C4-2B (cell line): ENCODE data around the gene PHKA2.

Experiments
- H3K27ac ChIP-seq: fragments of 450-650 bp; 2 replicates; pipeline ENCODE4 v1.5.1; 2017
- ZFX ChIP-seq: fragments of 450-650 bp; IDR thresholded peaks from 2 replicates; pipeline ENCODE4 v1.6.1; 2017
- TF ChIP-seq, protein P1 (sequence below): fragments of 450-650 bp; conservative IDR thresholded peaks from 2 replicates; pipeline ENCODE4 v1.5.1; 2017; ENCODE audit warnings: mild to moderate bottlenecking

PHKA2 gene

GRCh38 chrX:18885328-18886004 is 98.4 kb downstream of the PHKA2 start:
- H3K27ac ChIP-seq = no peak overlapping the region
- TF ChIP-seq ZFX = no peak
- TF ChIP-seq, protein P1, sequence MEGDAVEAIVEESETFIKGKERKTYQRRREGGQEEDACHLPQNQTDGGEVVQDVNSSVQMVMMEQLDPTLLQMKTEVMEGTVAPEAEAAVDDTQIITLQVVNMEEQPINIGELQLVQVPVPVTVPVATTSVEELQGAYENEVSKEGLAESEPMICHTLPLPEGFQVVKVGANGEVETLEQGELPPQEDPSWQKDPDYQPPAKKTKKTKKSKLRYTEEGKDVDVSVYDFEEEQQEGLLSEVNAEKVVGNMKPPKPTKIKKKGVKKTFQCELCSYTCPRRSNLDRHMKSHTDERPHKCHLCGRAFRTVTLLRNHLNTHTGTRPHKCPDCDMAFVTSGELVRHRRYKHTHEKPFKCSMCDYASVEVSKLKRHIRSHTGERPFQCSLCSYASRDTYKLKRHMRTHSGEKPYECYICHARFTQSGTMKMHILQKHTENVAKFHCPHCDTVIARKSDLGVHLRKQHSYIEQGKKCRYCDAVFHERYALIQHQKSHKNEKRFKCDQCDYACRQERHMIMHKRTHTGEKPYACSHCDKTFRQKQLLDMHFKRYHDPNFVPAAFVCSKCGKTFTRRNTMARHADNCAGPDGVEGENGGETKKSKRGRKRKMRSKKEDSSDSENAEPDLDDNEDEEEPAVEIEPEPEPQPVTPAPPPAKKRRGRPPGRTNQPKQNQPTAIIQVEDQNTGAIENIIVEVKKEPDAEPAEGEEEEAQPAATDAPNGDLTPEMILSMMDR = no peak

DNA sequence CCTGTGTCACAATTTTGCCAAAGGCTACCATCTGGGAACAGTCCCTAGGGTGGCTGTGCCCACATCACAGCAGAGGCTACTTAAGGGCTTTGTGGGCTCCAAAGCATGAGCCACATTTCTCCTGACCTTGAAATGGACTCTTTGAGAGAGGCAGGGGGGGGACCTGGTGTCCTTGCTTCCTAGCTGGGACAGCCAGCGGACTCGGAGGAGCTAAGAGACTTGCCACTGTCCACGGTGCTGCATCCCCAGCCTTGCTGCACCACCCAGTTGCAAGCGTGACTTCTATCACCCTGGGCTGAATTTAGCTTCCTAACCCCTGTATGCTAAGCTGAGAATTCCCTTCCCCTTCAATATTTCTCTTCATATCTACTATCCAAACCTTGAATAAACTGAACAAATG is 99.0 kb downstream of the PHKA2 start:
- TF ChIP-seq ZFX = no peak
- TF ChIP-seq, protein P1 = no peak
- no peak overlapping the region for H3K27ac ChIP-seq

GRCh38 chrX:18883961-18884765 is 99.8 kb downstream of the PHKA2 start:
- H3K27ac ChIP-seq = no peak overlapping the region
- TF ChIP-seq, protein P1 = no peak
- TF ChIP-seq ZFX = no peak

- no peak for TF ChIP-seq ZFX
- TF ChIP-seq, protein P1 = no peak
- no peak overlapping the region for H3K27ac ChIP-seq
Measured at GRCh38 chrX:18883234-18883960, 100.5 kb downstream of the PHKA2 start.

DNA sequence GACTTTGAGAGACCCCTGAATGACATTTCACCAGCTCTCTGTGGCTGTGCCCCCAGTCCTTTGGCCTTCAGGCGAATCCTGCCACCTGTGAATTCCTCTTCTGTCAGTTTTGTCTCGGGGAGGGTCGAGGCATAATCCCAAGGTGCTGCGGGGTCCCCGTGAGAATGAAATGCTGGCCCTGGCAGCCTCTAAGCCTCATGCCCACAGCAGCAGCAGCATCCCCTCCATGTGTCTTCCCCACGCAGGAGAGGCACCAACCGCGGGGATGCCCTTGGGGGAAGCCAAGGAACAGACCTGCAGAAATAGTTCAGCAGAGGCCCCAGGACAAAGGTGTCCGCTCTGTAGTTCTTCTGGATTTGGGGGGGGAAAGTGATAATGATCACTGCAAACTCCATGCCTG is 104.8 kb downstream of the PHKA2 start:
- TF ChIP-seq ZFX = no peak
- TF ChIP-seq, protein P1 = no peak
- no peak overlapping the region for H3K27ac ChIP-seq

GRCh38 chrX:18877469-18877868 is 106.4 kb downstream of the PHKA2 start:
- H3K27ac ChIP-seq = no peak overlapping the region
- TF ChIP-seq ZFX = no peak
- TF ChIP-seq, protein P1 = no peak
